ENCODE data around the gene UBE2G2. TPM values are rescaled to one million over a fixed set of nuclear protein-coding genes. Genes with fewer than 3 reads are reported as not detected.
A peak's percentile ranks its signal among the peaks of the same experiment; 100 is the strongest.

The UBE2G2 gene
- total RNA-seq, 4 donors from 2014 or later: 40.8 to 78.0 (median 60.5) TPM

DNA sequence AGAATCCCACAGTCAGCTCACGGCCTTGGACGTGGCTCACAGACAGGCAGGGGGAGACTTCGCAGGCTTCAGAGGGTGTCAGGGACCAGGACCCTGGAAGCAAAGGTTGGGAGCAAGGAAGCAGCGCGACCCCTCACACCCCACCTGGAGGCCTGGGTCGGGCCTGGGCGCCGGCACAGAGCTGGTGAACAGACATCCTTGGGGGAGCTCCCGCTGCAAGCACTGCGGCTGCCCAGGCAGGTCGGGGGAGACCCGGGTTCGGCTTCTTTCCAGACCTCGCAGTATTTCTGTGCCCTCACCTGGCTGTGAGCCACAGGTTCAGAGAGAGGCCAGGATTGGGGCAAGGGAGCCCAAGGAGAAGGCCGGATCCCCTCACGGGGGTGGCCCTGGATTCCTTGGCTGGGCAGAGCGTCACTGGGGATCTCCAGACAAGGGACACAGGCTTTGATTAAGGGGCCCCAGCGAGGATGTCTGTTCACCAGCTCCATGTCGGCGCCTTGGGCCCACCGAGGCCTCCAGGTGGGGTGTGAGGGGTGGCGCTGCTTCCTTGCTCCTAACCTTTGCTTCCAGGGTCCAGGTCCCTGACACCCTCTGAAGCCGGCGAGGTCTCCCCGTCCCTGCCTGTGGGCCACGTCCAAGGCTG lies 52.4 kb downstream of the UBE2G2 start:
- Histone ChIP-seq H3K36me3 (no peaks in the 10 kb centered on the region), H3K4me3 (no peak overlapping the region), H3K4me1 (no peaks in the 10 kb centered on the region), H3K9me3 (no peaks in the 10 kb centered on the region), H3K27ac (no peak overlapping the region), H3K27me3 (peaks cover 28% of the 10 kb centered on the region)
- intact Hi-C loops (cut with DNase I; ENCODE audit: low total_unique reads): no loop called here
- in situ Hi-C loops (cut with MboI; ENCODE audit: low pct_ligation_motif_present in 1 of 4, low pct_unique_long_range_greater_than_20kb in 1 of 4, low sequenced_read_pairs in 3 of 4): no loop called here
- DNase-seq: no peak
- WGBS, 2 donors (ENCODE audit: low coverage in 1 of 2): 80% methylated on average over 2 to 26 of the region's 26 CpGs
- TF ChIP-seq POLR2A (IDR thresholded peaks at IDR 0.05) (no peak), EP300 (IDR thresholded peaks at IDR 0.05; ENCODE audit: low read depth) (no peak), CTCF (IDR thresholded peaks at IDR 0.05) (no peak), POLR2AphosphoS5 (IDR thresholded peaks at IDR 0.05) (no peak)

GRCh38 chr21:44748621-44749020 lies 53.0 kb downstream of the UBE2G2 start:
- Histone ChIP-seq H3K4me1 (no peaks in the 10 kb centered on the region), H3K36me3 (no peaks in the 10 kb centered on the region), H3K27ac (no peak overlapping the region), H3K27me3 (peaks cover 28% of the 10 kb centered on the region), H3K4me3 (no peak overlapping the region), H3K9me3 (no peaks in the 10 kb centered on the region)
- intact Hi-C loops (cut with DNase I; ENCODE audit: low total_unique reads): no loop called here
- no peak for DNase-seq
- WGBS, 2 donors (ENCODE audit: low coverage in 1 of 2): 71% methylated on average over 16 of the region's 16 CpGs; no CpG with 5 or more reads in 1 of the 2 donors
- in situ Hi-C loops (cut with MboI; ENCODE audit: low pct_ligation_motif_present in 1 of 4, low pct_unique_long_range_greater_than_20kb in 1 of 4, low sequenced_read_pairs in 3 of 4): no loop called here
- TF ChIP-seq CTCF (IDR thresholded peaks at IDR 0.05) (no peak), POLR2A (IDR thresholded peaks at IDR 0.05) (no peak)

GRCh38 chr21:44742418-44743153 lies 59.0 kb downstream of the UBE2G2 start:
- Histone ChIP-seq H3K4me3 (no peak overlapping the region), H3K4me1 (no peaks in the 10 kb centered on the region), H3K9me3 (peaks cover under 1 to 3% of the 10 kb centered on the region in 2 donors), H3K36me3 (no peaks in the 10 kb centered on the region), H3K27ac (no peak overlapping the region), H3K27me3 (no peaks in the 10 kb centered on the region)
- in situ Hi-C loops (cut with MboI; ENCODE audit: low pct_ligation_motif_present in 1 of 4, low pct_unique_long_range_greater_than_20kb in 1 of 4, low sequenced_read_pairs in 3 of 4): no loop called here
- WGBS, 2 donors (ENCODE audit: low coverage in 1 of 2): 38 to 67% methylated on average over 1 of the region's 1 CpG
- intact Hi-C loops (cut with DNase I; ENCODE audit: low total_unique reads): no loop called here
- no peak for DNase-seq
- TF ChIP-seq POLR2AphosphoS5 (IDR thresholded peaks at IDR 0.05): no peak
- peak in 4 of 5 experiments; percentile 6 to 21 (median 17) for TF ChIP-seq CTCF (IDR thresholded peaks at IDR 0.05)

- Histone ChIP-seq H3K27me3 (no peaks in the 10 kb centered on the region), H3K27ac (no peak overlapping the region), H3K4me1 (no peaks in the 10 kb centered on the region), H3K9me3 (peaks cover 3 to 5% of the 10 kb centered on the region in 2 donors), H3K4me3 (no peak overlapping the region), H3K36me3 (no peaks in the 10 kb centered on the region)
- no peak for DNase-seq
- in situ Hi-C loops (cut with MboI; ENCODE audit: low pct_ligation_motif_present in 1 of 4, low pct_unique_long_range_greater_than_20kb in 1 of 4, low sequenced_read_pairs in 3 of 4): no loop called here
- TF ChIP-seq POLR2A (IDR thresholded peaks at IDR 0.05) (no peak), POLR2AphosphoS5 (IDR thresholded peaks at IDR 0.05) (no peak), CTCF (IDR thresholded peaks at IDR 0.05) (no peak), EP300 (IDR thresholded peaks at IDR 0.05; ENCODE audit: low read depth) (no peak)
- WGBS, 2 donors (ENCODE audit: low coverage in 1 of 2): 87 to 91% methylated on average over 3 of the region's 3 CpGs
- intact Hi-C loops (cut with DNase I; ENCODE audit: low total_unique reads): no loop called here
These were observed 59.7 kb downstream of the UBE2G2 start for GRCh38 chr21:44741921-44742320.
